ENCODE results near the gene ITSN2. TPM values are rescaled to one million over a fixed set of nuclear protein-coding genes. Genes with fewer than 3 reads are reported as not detected.

ITSN2 gene
- total and polyA plus RNA-seq, 2 of the 8 experiments (the other 6 are each of a cell fraction or from before 2014, with no cell fraction given), result 9.3 to 17.0 TPM

- TF ChIP-seq CEBPB (IDR thresholded peaks at IDR 0.05; ENCODE audit: low read depth, low read length), result no peak
Measured at GRCh38 chr2:24231461-24231881, 128.9 kb downstream of the ITSN2 start (continued).

Data from H1 (cell line).